Measurements from ENCODE around the gene SIAH1.

The SIAH1 gene

DNA sequence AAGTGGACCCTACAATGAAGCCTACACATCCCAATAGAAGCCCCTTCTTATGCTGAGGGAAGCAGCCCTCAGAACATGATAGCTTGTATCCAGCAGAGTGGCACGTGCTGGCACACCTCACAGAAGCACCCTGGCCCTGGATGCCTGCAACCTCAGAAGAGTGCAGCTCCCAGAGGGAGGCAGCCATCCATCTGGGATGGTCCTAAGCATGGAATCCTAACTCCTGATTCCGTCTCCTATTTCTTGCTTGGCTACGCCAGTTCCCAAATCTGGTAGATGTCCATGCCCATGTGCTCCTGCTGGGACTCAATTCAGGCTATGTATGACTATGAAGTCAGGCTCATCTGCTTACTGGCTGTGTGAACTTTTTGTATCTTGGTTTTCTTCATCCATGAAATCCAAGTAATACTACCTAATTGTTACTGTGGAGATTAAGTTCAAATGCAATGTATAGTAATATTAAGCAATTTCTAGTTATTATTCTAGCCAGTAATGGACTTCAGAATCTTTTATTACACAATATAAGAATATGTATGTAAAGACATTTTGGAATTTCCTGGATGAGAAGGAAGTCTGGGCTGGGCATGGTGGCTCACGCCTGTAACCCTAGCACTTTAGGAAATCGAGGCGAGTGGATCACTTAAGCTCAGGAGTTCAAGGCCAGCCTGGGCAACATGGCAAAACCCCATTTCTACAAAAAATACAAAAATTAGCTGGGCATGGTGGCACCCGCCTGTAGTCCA, 32.4 kb downstream of the SIAH1 start:
- Histone ChIP-seq H3K36me3 (ENCODE audit: insufficient read depth, low read length) (peaks cover 10% of the 10 kb centered on the region), H2AFZ (ENCODE audit: low read length, unreplicated experiment) (no peak overlapping the region), H3K4me1 (ENCODE audit: control insufficient read depth, insufficient read depth, low read length, unreplicated experiment) (no peaks in the 10 kb centered on the region)

GRCh38 chr16:48350736-48351135, 34.5 kb downstream of the SIAH1 start:
- H3K4me1 ChIP-seq (ENCODE audit: control insufficient read depth, insufficient read depth, low read length, unreplicated experiment) = no peaks in the 10 kb centered on the region
- H3K27me3 ChIP-seq (ENCODE audit: insufficient read depth, low read length) = no peaks in the 10 kb centered on the region
- H2AFZ ChIP-seq (ENCODE audit: low read length, unreplicated experiment) = no peak overlapping the region
- H3K36me3 ChIP-seq (ENCODE audit: insufficient read depth, low read length) = peaks cover 12% of the 10 kb centered on the region
- no peaks in the 10 kb centered on the region for H3K79me2 ChIP-seq (ENCODE audit: control insufficient read depth, insufficient read depth, low read length, unreplicated experiment)
- no peak overlapping the region for H3K27ac ChIP-seq (ENCODE audit: low read depth, low read length)
- H3K4me3 ChIP-seq (ENCODE audit: low read depth, low read length) = no peak overlapping the region

More for the DNA sequence above, 32.4 kb downstream of the SIAH1 start:
- Histone ChIP-seq H3K27me3 (ENCODE audit: insufficient read depth, low read length) (no peaks in the 10 kb centered on the region), H3K79me2 (ENCODE audit: control insufficient read depth, insufficient read depth, low read length, unreplicated experiment) (peaks cover under 1% of the 10 kb centered on the region), H3K27ac (ENCODE audit: low read depth, low read length) (no peak overlapping the region), H3K4me3 (ENCODE audit: low read depth, low read length) (no peak overlapping the region)

- H2AFZ ChIP-seq (ENCODE audit: low read length, unreplicated experiment) = no peak overlapping the region
- no peak overlapping the region for H3K27ac ChIP-seq (ENCODE audit: low read depth, low read length)
- no peaks in the 10 kb centered on the region for H3K27me3 ChIP-seq (ENCODE audit: insufficient read depth, low read length)
- H3K4me3 ChIP-seq (ENCODE audit: low read depth, low read length) = no peak overlapping the region
- H3K4me1 ChIP-seq (ENCODE audit: control insufficient read depth, insufficient read depth, low read length, unreplicated experiment) = no peaks in the 10 kb centered on the region
- H3K36me3 ChIP-seq (ENCODE audit: insufficient read depth, low read length) = peaks cover 19% of the 10 kb centered on the region
- no peaks in the 10 kb centered on the region for H3K79me2 ChIP-seq (ENCODE audit: control insufficient read depth, insufficient read depth, low read length, unreplicated experiment)
These were observed 37.2 kb downstream of the SIAH1 start for GRCh38 chr16:48347980-48348379.

DNA sequence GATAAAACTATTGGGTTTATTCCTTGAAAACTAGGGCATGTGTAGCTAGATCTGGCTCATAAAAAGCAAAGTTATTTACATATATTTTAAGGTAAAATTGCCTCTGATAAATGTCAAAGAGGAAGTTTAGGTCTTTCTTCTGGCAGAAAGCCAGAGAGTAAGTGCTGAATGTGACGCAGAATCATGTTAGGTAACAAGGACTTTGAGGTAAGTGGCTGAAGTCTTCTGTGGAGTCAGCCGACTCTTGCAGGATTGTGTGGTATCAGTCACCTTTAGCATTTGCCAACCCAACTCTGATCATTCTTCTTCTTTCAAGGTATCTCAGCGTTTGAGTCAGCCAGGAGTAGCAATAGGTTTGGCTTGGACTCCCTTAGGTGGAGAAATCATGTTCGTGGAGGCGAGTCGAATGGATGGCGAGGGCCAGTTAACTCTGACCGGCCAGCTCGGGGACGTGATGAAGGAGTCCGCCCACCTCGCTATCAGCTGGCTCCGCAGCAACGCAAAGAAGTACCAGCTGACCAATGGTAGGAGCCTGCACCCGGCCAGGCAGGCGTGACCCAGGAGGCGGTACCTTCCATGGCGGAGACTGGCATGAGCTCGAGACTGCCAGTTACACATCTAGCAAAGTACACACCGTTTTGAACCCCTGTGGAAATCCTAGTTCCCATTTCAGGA, 37.9 kb downstream of the SIAH1 start:
- Histone ChIP-seq H3K79me2 (ENCODE audit: control insufficient read depth, insufficient read depth, low read length, unreplicated experiment) (no peaks in the 10 kb centered on the region), H3K4me1 (ENCODE audit: control insufficient read depth, insufficient read depth, low read length, unreplicated experiment) (no peaks in the 10 kb centered on the region), H3K36me3 (ENCODE audit: insufficient read depth, low read length) (peaks cover 19% of the 10 kb centered on the region), H3K27me3 (ENCODE audit: insufficient read depth, low read length) (no peaks in the 10 kb centered on the region), H2AFZ (ENCODE audit: low read length, unreplicated experiment) (no peak overlapping the region), H3K27ac (ENCODE audit: low read depth, low read length) (no peak overlapping the region), H3K4me3 (ENCODE audit: low read depth, low read length) (no peak overlapping the region)

- Histone ChIP-seq H3K4me3 (ENCODE audit: low read depth, low read length) (no peak overlapping the region), H3K36me3 (ENCODE audit: insufficient read depth, low read length) (peaks cover 20% of the 10 kb centered on the region), H3K79me2 (ENCODE audit: control insufficient read depth, insufficient read depth, low read length, unreplicated experiment) (no peaks in the 10 kb centered on the region), H3K4me1 (ENCODE audit: control insufficient read depth, insufficient read depth, low read length, unreplicated experiment) (no peaks in the 10 kb centered on the region), H2AFZ (ENCODE audit: low read length, unreplicated experiment) (no peak overlapping the region), H3K27ac (ENCODE audit: low read depth, low read length) (no peak overlapping the region), H3K27me3 (ENCODE audit: insufficient read depth, low read length) (no peaks in the 10 kb centered on the region)
These were observed 42.6 kb downstream of the SIAH1 start for GRCh38 chr16:48342591-48342990.

DNA sequence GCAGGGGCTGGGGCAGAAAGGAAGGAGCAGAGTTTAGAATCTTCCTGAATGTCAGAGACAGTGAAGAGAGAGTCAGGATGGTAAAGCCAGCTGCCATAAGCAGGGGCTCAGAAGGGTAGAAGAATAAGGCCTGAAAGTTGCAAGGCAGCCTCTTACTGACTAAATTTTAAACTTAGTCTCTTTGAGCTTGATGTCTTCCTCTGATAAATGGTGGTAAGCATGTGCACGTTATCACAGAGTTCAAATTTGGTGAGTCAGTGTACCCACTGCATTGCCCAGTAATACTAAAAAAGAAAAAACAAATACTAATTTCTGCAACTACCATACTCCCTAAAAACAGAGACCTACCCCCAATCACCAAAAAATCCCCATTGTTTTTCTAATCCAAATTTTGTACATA, 45.2 kb downstream of the SIAH1 start:
- Histone ChIP-seq H3K4me1 (ENCODE audit: control insufficient read depth, insufficient read depth, low read length, unreplicated experiment) (peaks cover 7% of the 10 kb centered on the region), H3K79me2 (ENCODE audit: control insufficient read depth, insufficient read depth, low read length, unreplicated experiment) (no peaks in the 10 kb centered on the region), H3K4me3 (ENCODE audit: low read depth, low read length) (no peak overlapping the region), H3K27me3 (ENCODE audit: insufficient read depth, low read length) (no peaks in the 10 kb centered on the region), H3K27ac (ENCODE audit: low read depth, low read length) (no peak overlapping the region), H2AFZ (ENCODE audit: low read length, unreplicated experiment) (no peak overlapping the region), H3K36me3 (ENCODE audit: insufficient read depth, low read length) (peaks cover 22% of the 10 kb centered on the region)

GRCh38 chr16:48335961-48336360, 49.3 kb downstream of the SIAH1 start:
- peaks cover 7% of the 10 kb centered on the region for H3K4me1 ChIP-seq (ENCODE audit: control insufficient read depth, insufficient read depth, low read length, unreplicated experiment)
- H3K4me3 ChIP-seq (ENCODE audit: low read depth, low read length) = no peak overlapping the region
- no peaks in the 10 kb centered on the region for H3K27me3 ChIP-seq (ENCODE audit: insufficient read depth, low read length)
- no peak overlapping the region for H2AFZ ChIP-seq (ENCODE audit: low read length, unreplicated experiment)
- no peak overlapping the region for H3K27ac ChIP-seq (ENCODE audit: low read depth, low read length)
- no peaks in the 10 kb centered on the region for H3K79me2 ChIP-seq (ENCODE audit: control insufficient read depth, insufficient read depth, low read length, unreplicated experiment)
- H3K36me3 ChIP-seq (ENCODE audit: insufficient read depth, low read length) = peaks cover 17% of the 10 kb centered on the region

DNA sequence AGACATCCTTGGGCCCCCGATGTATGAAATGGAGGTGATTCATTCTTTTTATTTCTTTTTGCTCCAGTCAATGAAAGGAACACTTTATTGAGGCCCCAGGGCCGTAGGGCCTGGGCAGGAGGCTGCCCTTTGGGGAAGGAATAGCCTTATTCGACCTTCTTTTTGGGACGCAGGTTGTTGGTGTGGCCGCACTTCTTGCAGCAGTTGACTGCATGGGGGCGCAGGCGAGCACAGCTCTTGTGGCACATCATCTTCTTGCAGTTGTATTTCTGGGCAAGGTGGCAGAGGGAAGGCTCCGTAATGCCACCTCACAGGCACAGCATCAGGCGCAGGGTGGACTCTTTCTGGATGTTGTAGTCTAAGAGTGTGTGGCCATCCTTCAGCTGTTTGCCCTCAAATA, 50.9 kb downstream of the SIAH1 start:
- Histone ChIP-seq H3K4me3 (ENCODE audit: low read depth, low read length) (no peak overlapping the region), H3K27me3 (ENCODE audit: insufficient read depth, low read length) (no peaks in the 10 kb centered on the region), H3K4me1 (ENCODE audit: control insufficient read depth, insufficient read depth, low read length, unreplicated experiment) (peaks cover 7% of the 10 kb centered on the region), H2AFZ (ENCODE audit: low read length, unreplicated experiment) (no peak overlapping the region), H3K27ac (ENCODE audit: low read depth, low read length) (no peak overlapping the region), H3K36me3 (ENCODE audit: insufficient read depth, low read length) (peaks cover 17% of the 10 kb centered on the region), H3K79me2 (ENCODE audit: control insufficient read depth, insufficient read depth, low read length, unreplicated experiment) (no peaks in the 10 kb centered on the region)

DNA sequence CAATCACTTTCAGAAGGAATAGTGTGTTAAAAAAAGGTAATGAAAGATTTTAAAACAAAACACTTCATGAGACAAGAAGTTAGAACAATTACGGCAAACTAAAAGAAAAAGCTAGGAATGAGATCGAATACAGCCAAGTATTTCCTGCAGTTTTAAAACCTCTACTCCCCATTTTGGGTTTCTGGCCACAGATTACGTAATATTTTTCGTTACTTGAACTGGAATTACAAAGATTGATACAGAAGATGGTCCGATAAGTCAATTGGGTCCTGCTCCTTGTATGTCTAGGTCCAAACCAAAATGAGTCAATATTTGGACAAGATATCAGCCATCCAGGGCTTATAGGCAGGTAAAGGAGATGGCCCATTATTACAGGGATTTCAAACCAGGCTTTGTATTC, 52.2 kb downstream of the SIAH1 start:
- no peak overlapping the region for H3K27ac ChIP-seq (ENCODE audit: low read depth, low read length)
- H3K4me1 ChIP-seq (ENCODE audit: control insufficient read depth, insufficient read depth, low read length, unreplicated experiment) = peaks cover 7% of the 10 kb centered on the region
- no peak overlapping the region for H2AFZ ChIP-seq (ENCODE audit: low read length, unreplicated experiment)
- H3K79me2 ChIP-seq (ENCODE audit: control insufficient read depth, insufficient read depth, low read length, unreplicated experiment) = no peaks in the 10 kb centered on the region
- H3K27me3 ChIP-seq (ENCODE audit: insufficient read depth, low read length) = no peaks in the 10 kb centered on the region
- peaks cover 13% of the 10 kb centered on the region for H3K36me3 ChIP-seq (ENCODE audit: insufficient read depth, low read length)
- no peak overlapping the region for H3K4me3 ChIP-seq (ENCODE audit: low read depth, low read length)

GRCh38 chr16:48330841-48331192, 54.4 kb downstream of the SIAH1 start:
- Histone ChIP-seq H3K4me3 (ENCODE audit: low read depth, low read length) (no peak overlapping the region), H3K4me1 (ENCODE audit: control insufficient read depth, insufficient read depth, low read length, unreplicated experiment) (peaks cover 3% of the 10 kb centered on the region), H2AFZ (ENCODE audit: low read length, unreplicated experiment) (no peak overlapping the region), H3K27ac (ENCODE audit: low read depth, low read length) (no peak overlapping the region), H3K36me3 (ENCODE audit: insufficient read depth, low read length) (peaks cover 13% of the 10 kb centered on the region), H3K27me3 (ENCODE audit: insufficient read depth, low read length) (no peaks in the 10 kb centered on the region), H3K79me2 (ENCODE audit: control insufficient read depth, insufficient read depth, low read length, unreplicated experiment) (no peaks in the 10 kb centered on the region)

DNA sequence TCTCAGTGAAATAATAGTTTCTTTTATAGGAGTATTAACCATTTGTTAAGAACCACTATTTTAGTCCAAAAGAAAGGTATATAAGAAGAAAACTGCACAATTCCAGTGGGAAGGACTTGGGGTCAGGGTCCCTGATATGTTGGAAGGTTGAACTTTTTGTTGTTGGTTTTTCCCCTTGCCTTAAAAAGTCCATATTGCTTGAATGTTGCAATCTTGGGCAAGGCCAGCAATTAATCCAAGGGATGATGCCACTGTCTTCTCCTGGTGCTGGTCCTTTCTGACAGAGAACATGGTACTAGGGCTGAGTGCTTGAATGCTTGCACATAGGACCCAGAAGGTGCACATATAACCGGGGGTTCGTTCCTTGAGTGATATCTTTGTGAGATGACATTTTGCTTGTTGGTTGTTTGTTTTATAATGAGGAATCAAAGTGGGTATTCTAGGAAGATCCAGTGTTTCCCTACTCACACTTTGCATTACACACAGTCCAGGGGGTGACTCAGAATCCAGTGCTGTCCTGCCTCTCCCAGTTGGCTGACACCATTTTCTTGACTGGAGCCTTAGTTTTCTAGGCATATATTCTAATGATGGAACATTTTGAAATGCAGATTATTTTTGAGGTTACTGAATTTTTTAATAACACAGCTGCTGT, 54.9 kb downstream of the SIAH1 start:
- no peaks in the 10 kb centered on the region for H3K27me3 ChIP-seq (ENCODE audit: insufficient read depth, low read length)
- no peaks in the 10 kb centered on the region for H3K4me1 ChIP-seq (ENCODE audit: control insufficient read depth, insufficient read depth, low read length, unreplicated experiment)
- no peaks in the 10 kb centered on the region for H3K79me2 ChIP-seq (ENCODE audit: control insufficient read depth, insufficient read depth, low read length, unreplicated experiment)
- no peak overlapping the region for H3K4me3 ChIP-seq (ENCODE audit: low read depth, low read length)
- H3K36me3 ChIP-seq (ENCODE audit: insufficient read depth, low read length) = peaks cover 9% of the 10 kb centered on the region; the same call in 1 of the 2 replicates
- H2AFZ ChIP-seq (ENCODE audit: low read length, unreplicated experiment) = no peak overlapping the region
- no peak overlapping the region for H3K27ac ChIP-seq (ENCODE audit: low read depth, low read length)

All from ACC112 (cell line).